Mesothelial cell of epicardium (in vitro differentiated cells): ENCODE data around the gene HEPN1. TPM values are rescaled to one million over a fixed set of nuclear protein-coding genes. Genes with fewer than 3 reads are reported as not detected.

Experiments used
- DNase-seq, 2 experiments: peaks; one replicate each; pipeline ENCODE4 v3.0.0; 2021; ENCODE audit warnings: low spot score in 2 of 2; ENCODE audit not compliant: unreplicated experiment in 2 of 2
- H3K27ac Mint-ChIP-seq: 2 replicates; pipeline ENCODE4 v1.8.0; 2021; ENCODE audit warnings: mixed read lengths
- H3K27me3 Mint-ChIP-seq: 2 replicates; pipeline ENCODE4 v1.8.0; 2021; ENCODE audit warnings: low read depth, mixed read lengths
- H3K36me3 Mint-ChIP-seq: 2 replicates; pipeline ENCODE4 v1.8.0; 2021; ENCODE audit warnings: mixed read lengths
- H3K4me1 Mint-ChIP-seq: 2 replicates; pipeline ENCODE4 v1.8.0; 2021; ENCODE audit warnings: mixed read lengths
- H3K4me3 Mint-ChIP-seq: 2 replicates; pipeline ENCODE4 v1.8.0; 2021; ENCODE audit warnings: mild to moderate bottlenecking, moderate library complexity, mixed read lengths
- H3K9me3 Mint-ChIP-seq: 2 replicates; pipeline ENCODE4 v1.8.0; 2021; ENCODE audit warnings: mixed read lengths
- total RNA-seq: library from RNA; stranded (reverse); gene quantifications from 3 replicates; pipeline ENCODE4 v1.2.1, GENCODE V29; 2021
- TF ChIP-seq, protein P1 (sequence below): fragments of 200-600 bp; sonication (generic); IDR thresholded peaks from one replicate; pipeline ENCODE4 v1.5.0; 2021; ENCODE audit warnings: antibody characterized with exemption; ENCODE audit not compliant: unreplicated experiment

The HEPN1 gene
- total RNA-seq, 1 donor from 2014 or later = not detected

DNA sequence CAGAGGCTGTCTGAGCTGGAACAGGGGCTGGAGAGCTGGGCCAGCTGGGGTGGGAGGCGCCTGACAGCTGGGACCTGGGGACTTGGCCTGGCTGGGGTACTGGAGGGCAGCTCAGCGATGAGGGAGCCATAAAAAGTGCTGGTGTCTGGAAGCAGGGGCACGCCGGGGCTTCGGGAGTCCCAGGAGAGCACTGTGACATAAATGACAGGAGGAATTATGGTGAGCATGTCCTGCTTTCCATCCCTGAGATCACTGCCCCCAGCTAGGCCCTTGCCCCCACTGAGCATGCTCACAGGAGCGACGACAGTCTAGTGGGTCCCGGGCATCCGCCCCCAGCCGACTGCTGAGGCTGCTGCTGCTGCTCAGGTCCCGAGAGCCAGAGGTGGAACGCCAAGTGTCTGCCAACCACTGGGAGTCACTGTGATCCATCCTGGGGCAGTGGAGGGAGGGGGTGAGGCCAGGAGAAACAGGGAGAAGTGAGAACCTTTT lies 27.6 kb upstream of the HEPN1 start:
- peak in 1 of 2 experiments; percentile 31 for DNase-seq
- Mint-ChIP-seq H3K27ac (no peak overlapping the region), H3K4me3 (no peak overlapping the region), H3K4me1 (no peaks in the 10 kb centered on the region), H3K9me3 (no peaks in the 10 kb centered on the region), H3K27me3 (peaks cover 51% of the 10 kb centered on the region), H3K36me3 (no peaks in the 10 kb centered on the region)
- TF ChIP-seq, protein P1, sequence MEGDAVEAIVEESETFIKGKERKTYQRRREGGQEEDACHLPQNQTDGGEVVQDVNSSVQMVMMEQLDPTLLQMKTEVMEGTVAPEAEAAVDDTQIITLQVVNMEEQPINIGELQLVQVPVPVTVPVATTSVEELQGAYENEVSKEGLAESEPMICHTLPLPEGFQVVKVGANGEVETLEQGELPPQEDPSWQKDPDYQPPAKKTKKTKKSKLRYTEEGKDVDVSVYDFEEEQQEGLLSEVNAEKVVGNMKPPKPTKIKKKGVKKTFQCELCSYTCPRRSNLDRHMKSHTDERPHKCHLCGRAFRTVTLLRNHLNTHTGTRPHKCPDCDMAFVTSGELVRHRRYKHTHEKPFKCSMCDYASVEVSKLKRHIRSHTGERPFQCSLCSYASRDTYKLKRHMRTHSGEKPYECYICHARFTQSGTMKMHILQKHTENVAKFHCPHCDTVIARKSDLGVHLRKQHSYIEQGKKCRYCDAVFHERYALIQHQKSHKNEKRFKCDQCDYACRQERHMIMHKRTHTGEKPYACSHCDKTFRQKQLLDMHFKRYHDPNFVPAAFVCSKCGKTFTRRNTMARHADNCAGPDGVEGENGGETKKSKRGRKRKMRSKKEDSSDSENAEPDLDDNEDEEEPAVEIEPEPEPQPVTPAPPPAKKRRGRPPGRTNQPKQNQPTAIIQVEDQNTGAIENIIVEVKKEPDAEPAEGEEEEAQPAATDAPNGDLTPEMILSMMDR = no peak

- Mint-ChIP-seq H3K4me1 (no peaks in the 10 kb centered on the region), H3K9me3 (no peaks in the 10 kb centered on the region), H3K36me3 (no peaks in the 10 kb centered on the region), H3K27me3 (peaks cover 45% of the 10 kb centered on the region), H3K4me3 (no peak overlapping the region), H3K27ac (no peak overlapping the region)
- no peak for DNase-seq
- TF ChIP-seq, protein P1 = no peak
Measured at GRCh38 chr11:124892146-124892545, 26.9 kb upstream of the HEPN1 start.

GRCh38 chr11:124892750-124893454 lies 26.1 kb upstream of the HEPN1 start:
- Mint-ChIP-seq H3K27me3 (peaks cover 40% of the 10 kb centered on the region), H3K9me3 (no peaks in the 10 kb centered on the region), H3K36me3 (no peaks in the 10 kb centered on the region), H3K4me1 (no peaks in the 10 kb centered on the region), H3K27ac (no peak overlapping the region), H3K4me3 (no peak overlapping the region)
- TF ChIP-seq, protein P1 = no peak
- peak in 1 of 2 experiments; percentile 21 for DNase-seq

DNA sequence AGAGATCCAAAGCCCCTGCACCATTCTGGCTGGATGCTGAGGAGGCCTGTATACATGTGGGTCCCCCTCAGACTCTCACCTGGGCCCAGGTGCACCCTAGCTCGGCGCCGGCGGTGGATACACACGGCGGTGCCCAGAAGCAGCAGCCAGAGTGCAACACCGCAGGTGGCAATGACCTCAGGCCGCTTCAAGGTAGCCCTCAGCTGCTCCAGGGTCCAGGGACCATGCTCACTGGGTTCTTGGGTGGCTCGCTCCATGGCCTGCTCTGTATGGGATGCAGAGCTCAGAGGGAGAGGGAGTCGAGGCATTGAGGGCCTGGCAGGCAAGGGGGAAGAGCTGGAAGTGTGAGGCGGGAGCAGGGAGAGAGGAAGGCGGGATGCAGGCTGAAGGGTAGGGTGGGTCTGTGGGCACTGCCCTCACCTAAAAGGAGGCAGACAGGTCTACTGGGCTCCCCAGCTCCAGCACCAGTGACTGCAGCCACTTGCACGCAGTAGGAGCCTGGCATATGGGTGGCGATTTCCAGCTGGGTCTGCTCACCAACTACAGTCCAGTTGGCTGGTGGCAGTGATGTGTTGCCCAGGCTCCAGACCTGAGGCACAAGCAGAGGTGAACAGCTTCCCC lies 25.2 kb upstream of the HEPN1 start:
- TF ChIP-seq, protein P1 = no peak
- no peaks in the 10 kb centered on the region for H3K36me3 Mint-ChIP-seq
- DNase-seq = no peak

GRCh38 chr11:124894606-124895430 lies 24.2 kb upstream of the HEPN1 start:
- no peak overlapping the region for H3K4me3 Mint-ChIP-seq
- no peaks in the 10 kb centered on the region for H3K9me3 Mint-ChIP-seq
- H3K4me1 Mint-ChIP-seq = peaks cover 7% of the 10 kb centered on the region
- TF ChIP-seq, protein P1 = no peak
- H3K27ac Mint-ChIP-seq = no peak overlapping the region
- no peak for DNase-seq
- no peaks in the 10 kb centered on the region for H3K36me3 Mint-ChIP-seq
- peaks cover 32% of the 10 kb centered on the region for H3K27me3 Mint-ChIP-seq

More for the DNA sequence above, 25.2 kb upstream of the HEPN1 start:
- H3K4me3 Mint-ChIP-seq = no peak overlapping the region
- H3K9me3 Mint-ChIP-seq = no peaks in the 10 kb centered on the region
- H3K27ac Mint-ChIP-seq = no peak overlapping the region
- H3K4me1 Mint-ChIP-seq = peaks cover 4% of the 10 kb centered on the region
- H3K27me3 Mint-ChIP-seq = peaks cover 33% of the 10 kb centered on the region
